K562 (cell line): ENCODE data around the gene MAGIX. TPM values are rescaled to one million over a fixed set of nuclear protein-coding genes. Genes with fewer than 3 reads are reported as not detected.

Experiments used
- DMBX1 ChIP-seq: fragments of 250-450 bp; sonication (Bioruptor Pico); IDR thresholded peaks from 2 replicates; pipeline ENCODE4 v1.8.0; 2022; ENCODE audit warnings: inconsistent platforms, mild to moderate bottlenecking, moderate library complexity, borderline replicate concordance
- DPF2 ChIP-seq: fragments of 450-650 bp; IDR thresholded peaks from 2 replicates; pipeline ENCODE4 v1.6.1; 2016
- EWSR1 ChIP-seq: fragments of 450-650 bp; IDR thresholded peaks from 2 replicates; pipeline ENCODE4 v1.6.1; 2018; ENCODE audit warnings: borderline replicate concordance, mild to moderate bottlenecking, low read depth, moderate library complexity; ENCODE audit not compliant: partially characterized antibody
- FOSL1 ChIP-seq: fragments of 200-800 bp; sonication (Bioruptor generic); conservative IDR thresholded peaks from 2 replicates; pipeline ENCODE4 v1.6.1; 2016; ENCODE audit warnings: missing genetic modification characterization, missing compliant biosample characterization
- GABPA ChIP-seq: fragments of 200-800 bp; sonication (Bioruptor generic); conservative IDR thresholded peaks from 2 replicates; pipeline ENCODE4 v1.6.1; 2016; ENCODE audit warnings: low read depth, missing genetic modification characterization, missing compliant biosample characterization
- HMG20A ChIP-seq: fragments of 450-650 bp; formaldehyde crosslinking; conservative IDR thresholded peaks from 2 replicates; pipeline ENCODE4 v1.4.0; 2020; ENCODE audit warnings: mild to moderate bottlenecking, mixed read lengths
- RFX1 ChIP-seq: fragments of 450-650 bp; IDR thresholded peaks from 2 replicates; pipeline ENCODE4 v1.6.1; 2016; ENCODE audit warnings: mild to moderate bottlenecking, moderate library complexity
- SETDB1 ChIP-seq: IDR thresholded peaks from one replicate; pipeline ENCODE4 v1.6.1; 2012; ENCODE audit warnings: low read length, control low read depth, inconsistent platforms
- TAF7 ChIP-seq: fragments of 450-650 bp; IDR thresholded peaks from 2 replicates; pipeline ENCODE4 v1.6.1; 2016; ENCODE audit warnings: missing genetic modification characterization, missing compliant biosample characterization
- TAF9B ChIP-seq: fragments of 450-650 bp; IDR thresholded peaks from 2 replicates; pipeline ENCODE4 v1.6.1; 2018; ENCODE audit warnings: mild to moderate bottlenecking; ENCODE audit not compliant: partially characterized antibody
- TCF7 ChIP-seq: sonication (generic); IDR thresholded peaks from 2 replicates; pipeline ENCODE4 v1.6.1; 2016; ENCODE audit warnings: antibody characterized with exemption, borderline replicate concordance
- TGIF2 ChIP-seq: sonication (generic); formaldehyde crosslinking; IDR thresholded peaks from 2 replicates; pipeline ENCODE4 v1.8.1; 2022; ENCODE audit warnings: mild to moderate bottlenecking, missing genetic modification reagents, moderate library complexity
- ZBTB34 ChIP-seq: fragments of 250-450 bp; sonication (Bioruptor Pico); IDR thresholded peaks from 2 replicates; pipeline ENCODE4 v1.8.0; 2021; ENCODE audit warnings: mild to moderate bottlenecking, moderate library complexity
- ZBTB40 ChIP-seq, 2 experiments: fragments of 450-650 bp in 1 of 2; sonication (generic) in 1 of 2; formaldehyde crosslinking in 1 of 2; IDR thresholded peaks; 2 replicates each; pipeline versions ENCODE4 v1.7.1 to v1.9.0; 2016 to 2022; ENCODE audit warnings: inconsistent platforms in 1 of 2, mild to moderate bottlenecking in 1 of 2, missing genetic modification reagents in 1 of 2
- ZBTB8A ChIP-seq: fragments of 450-650 bp; IDR thresholded peaks from 2 replicates; pipeline ENCODE4 v1.6.1; 2018; ENCODE audit warnings: mild to moderate bottlenecking, moderate library complexity; ENCODE audit not compliant: partially characterized antibody
- ZNF589 ChIP-seq: fragments of 200-800 bp; sonication (Bioruptor generic); IDR thresholded peaks from 2 replicates; pipeline ENCODE4 v1.6.1; 2016; ENCODE audit warnings: low read depth, missing genetic modification characterization, missing compliant biosample characterization
- ZSCAN29 ChIP-seq: fragments of 450-650 bp; IDR thresholded peaks from 2 replicates; pipeline ENCODE4 v1.6.1; 2017
- polyA plus RNA-seq, 8 experiments: library from polyadenylated mRNA; depleted of rRNA in 4 of 8; stranded (reverse) in 5 of 8; unstranded in 3 of 8; fragments of >200 nt; fragmentation: Nextera tagmentation in 2 of 8; fragmentation: Illumina TruSeq in 1 of 8; extraction: Ambion mirVana in 2 of 8; extraction: Trizol in 1 of 8; gene quantifications; 2 replicates each; pipeline versions ENCODE4 v1.2.1 to v1.2.3, GENCODE V29; 2011 to 2014; ENCODE audit warnings: inconsistent platforms in 1 of 8, missing spikeins in 1 of 8
- total RNA-seq, 7 experiments: library from RNA; depleted of rRNA in 6 of 7; stranded (reverse); fragments of >200 nt in 6 of 7; fragmentation: Illumina TruSeq in 2 of 7; extraction: Trizol in 2 of 7; gene quantifications; 2 replicates each; pipeline versions ENCODE4 v1.2.1 to v1.2.3, GENCODE V29; 2011 to 2021; ENCODE audit warnings: low replicate concordance in 1 of 7

Gene MAGIX
- total and polyA plus RNA-seq, 9 of the 15 experiments (the other 6 are each of a cell fraction or from before 2014, with no cell fraction given): 0.08 to 3.5 (median 0.47) TPM

GRCh38 chrX:49199906-49200771 lies 37.6 kb downstream of the MAGIX start, which contains the start of gene SYP (continued):
- TF ChIP-seq FOSL1 (tag) (0 out of 2 replicates have a peak, but pooled peaks have one; percentile 31), DPF2 (no peak; the same call in 1 of the 2 replicates), ZNF589 (CRISPR knock-in tag) (peak; percentile 84), HMG20A (CRISPR knock-in tag) (no peak), ZBTB34 (CRISPR knock-in tag) (no peak), TAF7 (tag) (peak; percentile 80), ZSCAN29 (no peak), GABPA (tag) (0 out of 2 replicates have a peak, but pooled peaks have one; percentile 18), RFX1 (no peak), EWSR1 (no peak), TGIF2 (CRISPR knock-in tag) (no peak; the same call in 1 of the 2 replicates), TAF9B (peak; percentile 79), ZBTB8A (no peak), SETDB1 (no peak), ZBTB40 (IDR thresholded peaks at IDR 0.05) (no peak), ZBTB40 (CRISPR knock-in tag; IDR thresholded peaks at IDR 0.05) (no peak), DMBX1 (CRISPR knock-in tag) (peak; percentile 84), TCF7 (no peak)
